Lung microvascular endothelial cell (primary cell): ENCODE data around the gene COPS8. TPM values are rescaled to one million over a fixed set of nuclear protein-coding genes. Genes with fewer than 3 reads are reported as not detected.

Experiments used
- DNase-seq, 2 donors: peaks; one replicate each; pipeline versions ENCODE4 v3.0.0 to v3.0.0-alpha.2; 2010; ENCODE audit warnings: low read depth in 2 of 2
- total RNA-seq: library from RNA; depleted of rRNA; stranded (reverse); fragments of >200 nt; gene quantifications from 2 replicates; pipeline ENCODE4 v1.2.1, GENCODE V29; 2014

Gene COPS8
- 45.4 and 53.0 TPM in 2 replicates for total RNA-seq

GRCh38 chr2:237085248-237086221 lies at the start of gene COPS8:
Gene COPS8 (plus strand): TSS chr2:237085889. CDS start chr2:237085965, 76 bp downstream.
- peak; percentile 93 to 96 for DNase-seq

GRCh38 chr2:237039301-237040031 lies 46.2 kb upstream of the COPS8 start:
- DNase-seq: no peak

DNA sequence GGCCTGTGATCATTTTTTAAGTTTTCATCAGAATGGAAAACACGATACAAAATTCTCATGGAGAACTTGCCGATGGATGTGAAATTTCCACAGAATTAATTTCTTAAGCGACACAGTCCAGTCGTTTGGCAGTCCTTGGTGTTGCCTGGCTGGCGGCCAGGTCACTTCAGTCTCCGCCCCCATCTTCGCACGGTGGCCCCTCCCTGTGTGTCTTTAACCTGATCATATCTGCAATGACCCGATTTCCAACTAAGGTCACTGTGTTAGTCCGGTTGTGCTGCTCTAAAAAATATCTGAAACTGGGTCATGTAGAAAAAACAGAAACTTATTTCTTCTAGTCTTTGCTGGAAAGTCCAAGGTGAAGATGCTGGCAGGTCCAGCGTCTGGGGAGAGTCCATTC lies 44.5 kb upstream of the COPS8 start:
- DNase-seq: peak in 1 of 2 donors; percentile 19

- DNase-seq: no peak
Measured at GRCh38 chr2:237042101-237042500, 43.6 kb upstream of the COPS8 start.

GRCh38 chr2:237043866-237044265 lies 41.8 kb upstream of the COPS8 start:
- peak in 1 of 2 donors; percentile 19 for DNase-seq

- peak; percentile 13 to 39 for DNase-seq
Measured at GRCh38 chr2:237044281-237044680, 41.4 kb upstream of the COPS8 start.

DNA sequence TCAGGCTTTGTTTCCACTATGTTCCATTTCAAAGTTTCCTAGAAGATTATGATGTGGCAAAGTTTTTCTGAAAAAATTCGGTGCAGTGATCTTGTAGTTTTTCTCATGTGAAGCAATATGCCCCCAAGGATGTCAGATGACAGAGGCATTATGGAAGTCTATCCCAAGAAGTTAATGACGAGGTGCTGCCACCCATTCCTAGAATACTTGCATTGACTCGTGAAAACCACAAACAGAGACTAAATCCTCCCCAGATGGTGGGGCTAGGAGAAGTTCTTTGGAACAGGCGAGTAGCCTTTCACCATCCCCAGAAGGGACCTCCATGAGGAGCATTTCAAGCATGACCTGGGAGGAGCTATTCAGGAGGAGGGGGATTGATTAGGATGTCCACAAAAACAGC lies 40.2 kb upstream of the COPS8 start:
- no peak for DNase-seq

DNA sequence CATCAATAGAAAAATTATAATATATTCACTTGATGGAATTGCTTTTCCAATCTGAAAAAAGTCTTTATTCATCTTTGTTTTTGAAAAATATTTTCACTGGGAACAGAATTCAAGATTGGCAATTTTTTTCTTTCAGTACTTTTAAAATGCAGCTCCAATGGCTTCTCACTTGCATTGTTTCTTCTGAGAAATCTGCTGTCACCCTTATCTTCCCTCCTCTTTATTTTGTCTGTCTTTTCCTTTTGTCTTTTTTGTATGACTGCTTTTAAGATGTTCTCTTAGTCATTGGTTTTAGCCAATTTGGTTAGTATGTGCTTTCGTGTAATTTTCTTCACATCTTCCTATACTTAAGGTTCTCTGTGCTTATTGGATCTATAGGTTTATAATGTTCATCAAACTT lies 37.1 kb upstream of the COPS8 start:
- DNase-seq: no peak

DNA sequence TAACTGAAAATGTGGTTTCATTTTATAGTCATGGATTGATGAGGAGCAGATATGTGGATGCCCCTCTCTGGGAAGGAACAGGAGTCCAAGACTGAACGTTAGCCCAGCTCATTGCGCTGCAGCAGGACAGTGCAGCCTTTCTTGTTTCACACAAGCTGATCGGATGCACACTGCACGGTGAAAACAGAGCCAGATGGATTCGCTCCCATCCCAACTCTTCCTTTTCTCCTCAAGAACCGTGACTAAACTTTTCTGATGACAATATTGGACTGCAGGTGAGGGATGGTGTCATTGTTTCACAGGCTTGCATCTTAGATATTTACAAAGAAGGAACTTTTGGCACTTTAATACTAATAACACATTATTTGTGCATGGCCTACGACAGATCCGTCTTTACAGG lies 33.8 kb upstream of the COPS8 start:
- no peak for DNase-seq

DNA sequence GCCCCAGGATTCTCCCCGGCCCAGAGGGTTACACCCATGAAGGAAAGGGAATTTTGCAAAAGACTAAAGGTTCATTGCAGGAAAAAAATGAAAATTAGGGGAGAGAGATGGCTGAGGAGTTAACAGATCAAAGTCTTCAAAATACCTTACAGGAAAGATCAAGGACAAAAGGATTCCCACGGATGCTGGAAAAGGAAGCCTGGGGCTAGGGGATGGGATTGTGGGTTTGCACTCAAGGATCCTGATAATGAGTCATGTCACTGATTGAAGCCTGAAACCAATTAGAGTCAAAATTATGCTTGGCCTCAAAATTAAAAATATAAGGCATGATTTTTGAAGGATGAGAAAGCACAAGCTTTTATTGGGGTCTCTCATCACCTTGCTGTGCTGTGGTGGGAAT lies 32.6 kb upstream of the COPS8 start:
- DNase-seq: no peak

GRCh38 chr2:237055386-237056100 lies 30.1 kb upstream of the COPS8 start:
- peak in 1 of 2 donors; percentile 17 for DNase-seq

DNA sequence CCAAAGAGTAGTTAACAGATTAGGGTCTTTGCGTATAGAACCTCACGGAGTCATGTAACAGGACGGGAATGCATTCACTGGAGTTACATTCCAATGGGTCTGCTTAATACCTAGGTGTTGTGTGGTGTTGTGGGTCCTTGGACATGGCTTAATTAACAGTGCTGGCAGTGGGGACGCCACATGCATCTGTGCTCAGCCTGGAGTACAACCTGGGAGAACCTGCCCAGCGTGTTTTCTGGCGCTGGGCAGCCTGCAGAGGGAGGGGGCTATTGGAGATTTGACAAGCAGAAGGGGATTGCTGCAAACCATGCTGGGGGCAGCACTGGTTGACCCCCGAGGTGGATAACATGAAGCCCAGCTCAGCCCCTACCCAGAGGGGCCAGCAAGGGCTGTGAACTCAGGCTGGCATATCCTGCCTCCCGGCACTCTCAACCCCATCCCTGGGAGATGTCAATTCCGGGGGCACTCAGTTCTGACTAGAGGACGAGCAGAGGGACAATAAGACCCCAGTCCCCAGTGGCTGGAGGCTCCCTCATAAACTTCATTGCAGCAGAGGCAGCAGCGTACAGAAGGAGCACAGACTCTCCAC lies 29.3 kb upstream of the COPS8 start:
- DNase-seq: no peak

DNA sequence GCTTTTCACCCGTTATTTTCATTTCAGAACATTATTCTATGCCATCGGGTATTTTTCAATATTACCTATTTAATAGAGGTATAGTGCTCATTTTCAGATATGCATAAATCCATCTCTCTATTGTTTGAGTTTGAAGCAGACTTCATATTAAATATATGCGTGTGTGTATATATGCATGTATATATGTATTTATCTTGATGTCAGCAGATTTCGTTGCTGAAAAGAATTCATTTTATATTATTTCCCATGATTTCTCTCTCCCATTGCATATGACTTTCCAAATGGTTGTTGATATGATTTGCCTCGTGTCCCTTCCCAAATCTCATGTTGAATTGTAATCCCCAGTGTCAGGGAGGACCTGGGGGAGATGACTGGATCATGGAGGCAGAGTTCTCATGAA lies 28.6 kb upstream of the COPS8 start:
- no peak for DNase-seq

- no peak for DNase-seq
Measured at GRCh38 chr2:237057893-237058300, 27.8 kb upstream of the COPS8 start.

- DNase-seq: no peak
Measured at GRCh38 chr2:237058423-237058822, 27.3 kb upstream of the COPS8 start.

GRCh38 chr2:237059155-237059875 lies 26.4 kb upstream of the COPS8 start:
- DNase-seq: no peak

- peak; percentile 76 to 84 for DNase-seq
Measured at GRCh38 chr2:237060534-237061312, 25.0 kb upstream of the COPS8 start.

DNA sequence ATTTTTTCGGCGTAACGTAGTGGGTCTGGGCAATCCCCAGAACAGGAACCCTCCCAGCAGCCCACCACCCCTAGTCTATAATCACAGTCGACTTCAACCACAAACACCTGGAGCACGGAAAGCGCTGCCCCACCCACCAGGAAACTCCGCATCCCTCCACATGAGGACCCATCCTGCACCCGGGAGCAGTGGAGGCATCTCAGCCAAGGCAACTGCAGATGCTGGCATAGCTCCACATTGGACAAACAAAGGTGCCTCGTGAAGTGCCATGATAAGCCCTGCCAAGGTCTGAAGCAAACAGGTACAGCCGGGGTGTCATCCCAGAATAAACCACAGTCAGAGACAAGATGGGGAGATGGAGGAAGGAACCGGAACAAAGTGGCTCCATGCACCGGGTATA lies 24.3 kb upstream of the COPS8 start:
- DNase-seq: no peak

DNA sequence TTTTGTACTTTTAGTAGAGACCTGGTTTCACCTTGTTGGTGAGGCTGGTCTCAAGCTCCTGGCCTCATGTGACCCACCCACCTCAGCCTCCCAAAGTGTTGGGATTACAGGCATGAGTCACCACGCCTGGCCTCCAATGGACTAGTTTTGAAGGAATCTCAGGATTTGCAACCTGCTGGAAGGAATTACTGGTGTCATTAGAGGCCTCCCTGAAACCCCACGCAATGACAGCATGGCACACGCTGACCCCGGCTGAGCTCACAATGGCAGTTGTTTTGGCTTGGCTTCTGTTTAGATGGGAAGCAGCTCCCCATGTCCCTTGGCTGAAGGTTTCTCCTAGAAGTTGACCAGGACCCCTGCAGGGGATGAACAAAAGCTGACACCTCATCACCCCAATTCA lies 23.1 kb upstream of the COPS8 start:
- no peak for DNase-seq
